Measurements from ENCODE around the gene MYO5A. TPM values are rescaled to one million over a fixed set of nuclear protein-coding genes. Genes with fewer than 3 reads are reported as not detected.
"Not testable (repeated sequence)": the region's sequence is repeated elsewhere in the genome, so short reads cannot be mapped to it uniquely, and the experiment has no call there.

The MYO5A gene
- total RNA-seq, 1 donor from 2014 or later: 41.1 TPM

DNA sequence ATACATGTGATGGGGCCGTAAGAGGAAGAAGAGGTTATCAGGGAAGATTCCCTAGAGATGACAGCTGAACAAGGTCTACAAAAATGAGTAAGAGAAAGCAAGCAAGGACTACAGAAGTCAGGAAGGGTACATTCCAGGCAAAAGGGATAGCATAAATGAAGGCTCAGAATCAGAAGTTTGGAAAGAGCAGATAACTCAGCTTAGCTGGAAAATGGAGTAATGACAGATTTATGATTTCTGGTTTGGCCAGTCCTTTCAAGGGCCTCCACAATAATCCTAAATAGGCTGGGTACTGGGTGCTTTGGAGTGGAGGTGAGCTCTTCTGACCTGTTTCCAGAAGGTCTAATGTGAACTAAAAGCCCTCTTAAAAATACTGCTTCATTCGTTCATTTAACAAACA lies 110.7 kb downstream of the MYO5A start:
- Mint-ChIP-seq H3K27ac (ENCODE audit: unreplicated experiment) (no peak overlapping the region), H3K27me3 (ENCODE audit: unreplicated experiment) (no peaks in the 10 kb centered on the region), H3K36me3 (ENCODE audit: unreplicated experiment) (peaks cover 17% of the 10 kb centered on the region), H3K4me1 (ENCODE audit: unreplicated experiment) (no peaks in the 10 kb centered on the region), H3K9me3 (ENCODE audit: unreplicated experiment) (no peaks in the 10 kb centered on the region), H3K4me3 (ENCODE audit: unreplicated experiment) (no peak overlapping the region)
- no peak for TF ChIP-seq CTCF (IDR thresholded peaks at IDR 0.05)
- DNase-seq (ENCODE audit: extremely low spot score, unreplicated experiment): no peak

- Mint-ChIP-seq H3K4me1 (ENCODE audit: unreplicated experiment) (no peaks in the 10 kb centered on the region), H3K4me3 (ENCODE audit: unreplicated experiment) (no peak overlapping the region), H3K9me3 (ENCODE audit: unreplicated experiment) (no peaks in the 10 kb centered on the region), H3K27ac (ENCODE audit: unreplicated experiment) (no peak overlapping the region), H3K36me3 (ENCODE audit: unreplicated experiment) (peaks cover 15% of the 10 kb centered on the region), H3K27me3 (ENCODE audit: unreplicated experiment) (no peaks in the 10 kb centered on the region)
- no peak for DNase-seq (ENCODE audit: extremely low spot score, unreplicated experiment)
- no peak for TF ChIP-seq CTCF (IDR thresholded peaks at IDR 0.05)
These were observed 111.2 kb downstream of the MYO5A start for GRCh38 chr15:52417521-52417920.

GRCh38 chr15:52416566-52416965 lies 112.1 kb downstream of the MYO5A start:
- H3K4me1 Mint-ChIP-seq (ENCODE audit: unreplicated experiment); H3K9me3 Mint-ChIP-seq (ENCODE audit: unreplicated experiment); H3K27me3 Mint-ChIP-seq (ENCODE audit: unreplicated experiment); H3K27ac Mint-ChIP-seq (ENCODE audit: unreplicated experiment); DNase-seq (ENCODE audit: extremely low spot score, unreplicated experiment); H3K4me3 Mint-ChIP-seq (ENCODE audit: unreplicated experiment): not testable (repeated sequence)
- H3K36me3 Mint-ChIP-seq (ENCODE audit: unreplicated experiment): peaks cover 12% of the 10 kb centered on the region

DNA sequence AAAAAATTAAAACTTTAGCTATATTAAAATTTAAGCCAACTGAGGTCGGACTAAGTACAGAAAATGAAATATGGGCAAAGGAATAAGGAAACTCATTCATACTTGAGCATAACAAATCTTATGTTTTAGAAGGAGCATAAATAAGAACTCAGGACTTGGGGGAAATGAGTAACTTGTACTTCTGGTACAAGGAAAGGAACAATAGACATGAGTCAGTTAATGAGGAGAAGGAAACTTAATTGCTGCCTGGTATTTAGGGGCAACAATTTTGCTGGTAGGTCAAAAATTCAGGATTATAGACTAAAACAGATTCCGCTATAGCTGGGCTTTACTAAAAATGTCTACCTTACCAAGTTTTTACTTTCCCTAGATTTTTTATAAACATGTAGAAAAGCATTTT lies 113.1 kb downstream of the MYO5A start:
- Mint-ChIP-seq H3K4me3 (ENCODE audit: unreplicated experiment) (no peak overlapping the region), H3K27ac (ENCODE audit: unreplicated experiment) (no peak overlapping the region), H3K4me1 (ENCODE audit: unreplicated experiment) (no peaks in the 10 kb centered on the region), H3K36me3 (ENCODE audit: unreplicated experiment) (peaks cover 12% of the 10 kb centered on the region), H3K9me3 (ENCODE audit: unreplicated experiment) (no peaks in the 10 kb centered on the region), H3K27me3 (ENCODE audit: unreplicated experiment) (no peaks in the 10 kb centered on the region)
- TF ChIP-seq CTCF (IDR thresholded peaks at IDR 0.05): no peak
- no peak for DNase-seq (ENCODE audit: extremely low spot score, unreplicated experiment)

DNA sequence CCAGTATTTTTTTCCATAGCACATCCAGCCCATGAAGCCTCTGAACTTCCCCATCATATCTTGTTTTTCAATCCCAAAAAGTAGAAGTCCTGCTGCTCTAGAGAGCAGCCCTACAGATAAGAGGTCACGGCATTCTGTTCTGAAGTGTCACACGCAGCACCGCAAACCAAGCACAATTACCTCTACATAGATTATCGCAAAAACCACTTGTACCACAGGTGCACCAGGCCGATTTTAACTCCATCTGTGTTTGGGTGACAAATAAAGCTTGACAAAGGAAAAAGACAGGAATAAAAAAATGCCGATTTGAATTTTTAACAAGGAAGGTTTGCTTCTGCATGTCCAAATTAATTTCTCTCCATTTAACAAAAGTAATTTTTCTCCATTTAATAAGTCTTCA lies 113.7 kb downstream of the MYO5A start:
- Mint-ChIP-seq H3K27me3 (ENCODE audit: unreplicated experiment) (no peaks in the 10 kb centered on the region), H3K4me3 (ENCODE audit: unreplicated experiment) (no peak overlapping the region), H3K9me3 (ENCODE audit: unreplicated experiment) (no peaks in the 10 kb centered on the region), H3K27ac (ENCODE audit: unreplicated experiment) (no peak overlapping the region), H3K4me1 (ENCODE audit: unreplicated experiment) (no peaks in the 10 kb centered on the region), H3K36me3 (ENCODE audit: unreplicated experiment) (peaks cover 14% of the 10 kb centered on the region)
- no peak for TF ChIP-seq CTCF (IDR thresholded peaks at IDR 0.05)
- no peak for DNase-seq (ENCODE audit: extremely low spot score, unreplicated experiment)

DNA sequence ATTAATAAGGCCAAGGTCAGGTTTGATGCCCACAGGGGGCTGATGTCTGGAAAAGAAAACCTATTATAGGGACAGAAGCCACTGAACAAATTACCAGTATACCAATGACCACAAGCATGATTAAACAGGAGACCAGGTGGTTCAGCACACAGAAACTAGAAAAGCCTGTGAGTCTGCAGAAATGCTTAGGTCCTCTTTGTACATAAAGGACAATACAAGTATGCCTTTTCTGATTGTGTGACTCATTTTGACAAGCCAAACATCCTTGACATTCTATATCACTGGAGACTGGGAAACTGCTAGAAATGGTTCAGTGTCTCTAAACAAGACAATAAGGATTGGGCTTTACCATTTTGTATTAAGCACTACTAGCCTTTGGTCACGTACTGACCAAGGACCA lies 119.9 kb downstream of the MYO5A start:
- TF ChIP-seq CTCF (IDR thresholded peaks at IDR 0.05): no peak
- H3K4me3 Mint-ChIP-seq (ENCODE audit: unreplicated experiment): no peak overlapping the region
- no peaks in the 10 kb centered on the region for H3K27me3 Mint-ChIP-seq (ENCODE audit: unreplicated experiment)
- no peaks in the 10 kb centered on the region for H3K9me3 Mint-ChIP-seq (ENCODE audit: unreplicated experiment)
- peaks cover 11% of the 10 kb centered on the region for H3K4me1 Mint-ChIP-seq (ENCODE audit: unreplicated experiment)
- DNase-seq (ENCODE audit: extremely low spot score, unreplicated experiment): no peak
- H3K27ac Mint-ChIP-seq (ENCODE audit: unreplicated experiment): no peak overlapping the region
- peaks cover 14% of the 10 kb centered on the region for H3K36me3 Mint-ChIP-seq (ENCODE audit: unreplicated experiment)

Measured in osteocyte (in vitro differentiated cells).